K562 (cell line): ENCODE data around the gene TADA2A. TPM values are rescaled to one million over a fixed set of nuclear protein-coding genes. Genes with fewer than 3 reads are reported as not detected.

ENCODE experiments used
- CBX1 ChIP-seq: sonication (generic); IDR thresholded peaks from 2 replicates; pipeline ENCODE4 v1.6.1; 2016; ENCODE audit warnings: antibody characterized with exemption, low read depth, mild to moderate bottlenecking
- FOSL1 ChIP-seq: fragments of 200-800 bp; sonication (Bioruptor generic); conservative IDR thresholded peaks from 2 replicates; pipeline ENCODE4 v1.6.1; 2016; ENCODE audit warnings: missing genetic modification characterization, missing compliant biosample characterization
- MIER1 ChIP-seq: fragments of 450-650 bp; IDR thresholded peaks from 2 replicates; pipeline ENCODE4 v1.6.1; 2016; ENCODE audit warnings: antibody characterized with exemption, mild to moderate bottlenecking, low read depth
- PRDM10 ChIP-seq: fragments of 450-650 bp; IDR thresholded peaks from 2 replicates; pipeline ENCODE4 v1.6.1; 2018; ENCODE audit not compliant: partially characterized antibody
- ZBTB43 ChIP-seq: sonication (generic); formaldehyde crosslinking; IDR thresholded peaks from 2 replicates; pipeline ENCODE4 v1.8.0; 2023; ENCODE audit warnings: mild to moderate bottlenecking, missing genetic modification reagents
- ZNF395 ChIP-seq: fragments of 200-800 bp; sonication (Bioruptor generic); IDR thresholded peaks from 2 replicates; pipeline ENCODE4 v1.6.1; 2017; ENCODE audit warnings: missing genetic modification characterization, missing compliant biosample characterization
- polyA plus RNA-seq, 8 experiments: library from polyadenylated mRNA; depleted of rRNA in 4 of 8; stranded (reverse) in 5 of 8; unstranded in 3 of 8; fragments of >200 nt; fragmentation: Nextera tagmentation in 2 of 8; fragmentation: Illumina TruSeq in 1 of 8; extraction: Ambion mirVana in 2 of 8; extraction: Trizol in 1 of 8; gene quantifications; 2 replicates each; pipeline versions ENCODE4 v1.2.1 to v1.2.3, GENCODE V29; 2011 to 2014; ENCODE audit warnings: inconsistent platforms in 1 of 8, missing spikeins in 1 of 8
- total RNA-seq, 7 experiments: library from RNA; depleted of rRNA in 6 of 7; stranded (reverse); fragments of >200 nt in 6 of 7; fragmentation: Illumina TruSeq in 2 of 7; extraction: Trizol in 2 of 7; gene quantifications; 2 replicates each; pipeline versions ENCODE4 v1.2.1 to v1.2.3, GENCODE V29; 2011 to 2021; ENCODE audit warnings: low replicate concordance in 1 of 7

The TADA2A gene
- total and polyA plus RNA-seq, 9 of the 15 experiments (the other 6 are each of a cell fraction or from before 2014, with no cell fraction given) = 13.8 to 37.7 (median 25.0) TPM

GRCh38 chr17:37519251-37519985 lies 112.7 kb downstream of the TADA2A start (continued):
- TF ChIP-seq ZBTB43 (CRISPR knock-in tag) (no peak), MIER1 (no peak), ZNF395 (0 out of 2 replicates have a peak, but pooled peaks have one; percentile 58), FOSL1 (tag) (0 out of 2 replicates have a peak, but pooled peaks have one; percentile 15), CBX1 (no peak), PRDM10 (no peak)
